PC-9 (cell line): ENCODE results near the gene DPYD.

Experiments
- CTCF ChIP-seq: fragments of 200-600 bp; sonication (generic); conservative IDR thresholded peaks from 2 replicates; pipeline ENCODE4 v1.6.1; 2017; ENCODE audit warnings: mixed run types, antibody characterized with exemption, mild to moderate bottlenecking, moderate library complexity
- EZH2 ChIP-seq: fragments of 200-600 bp; sonication (generic); IDR thresholded peaks from 2 replicates; pipeline ENCODE4 v1.8.0; 2017; ENCODE audit warnings: antibody characterized with exemption, low read depth

GRCh38 chr1:97603218-97603617, 317.6 kb downstream of the DPYD start:
- TF ChIP-seq EZH2 (no peak), CTCF (no peak)
